Measurements from ENCODE around the gene SYNDIG1. TPM values are rescaled to one million over a fixed set of nuclear protein-coding genes. Genes with fewer than 3 reads are reported as not detected.

Gene SYNDIG1
- total and polyA plus RNA-seq, 9 of the 15 experiments (the other 6 are each of a cell fraction or from before 2014, with no cell fraction given), result not detected

- TF ChIP-seq ARID3A (IDR thresholded peaks at IDR 0.05; ENCODE audit: borderline replicate concordance, low read depth, low read length), result no peak
- TF ChIP-seq RFX5 (IDR thresholded peaks at IDR 0.05; ENCODE audit: low read depth, low read length), result no peak
- no peak for TF ChIP-seq PRPF4 (IDR thresholded peaks at IDR 0.05; ENCODE audit: insufficient read depth, low read depth, low read length, poor library complexity, severe bottlenecking)
- no peak for TF ChIP-seq MECOM (CRISPR knock-in tag; IDR thresholded peaks at IDR 0.05)
- no peak for TF ChIP-seq SNRNP70 (optimal IDR thresholded peaks at IDR 0.05; ENCODE audit: low read depth, low read length)
Observed at GRCh38 chr20:24630486-24631172, 161.2 kb downstream of the SYNDIG1 start (continued).

- Histone ChIP-seq H3K27me3 (ENCODE audit: control insufficient read depth in 2 of 2, insufficient read depth in 2 of 2, low read length in 2 of 2) (peaks cover 0 to 8% of the 10 kb centered on the region in 2 experiments; a peak in 1 of 5 replicates), H3K27ac (ENCODE audit: extremely low read depth, low read depth, low read length) (no peak overlapping the region), H3K4me1 (replicated peaks in 1 of 2; ENCODE audit: control insufficient read depth in 2 of 2, insufficient read depth in 2 of 2, low read length in 2 of 2) (peaks cover 4 to 9% of the 10 kb centered on the region in 2 experiments; a peak in 4 of 5 replicates), H2AFZ (ENCODE audit: low read depth, low read length) (no peak overlapping the region), H3K36me3 (ENCODE audit: control insufficient read depth, insufficient read depth, low read length) (no peaks in the 10 kb centered on the region), H3K9me3 (replicated peaks; ENCODE audit: control insufficient read depth, insufficient read depth, low read depth, low read length) (no peaks in the 10 kb centered on the region), H3K4me2 (ENCODE audit: insufficient read depth, low read length) (no peak overlapping the region), H3K79me2 (ENCODE audit: control insufficient read depth, insufficient read depth, low read length) (no peaks in the 10 kb centered on the region), H3K9ac (ENCODE audit: insufficient read depth in 1 of 2, low read depth in 2 of 2, low read length in 2 of 2) (no peak overlapping the region), H3K4me3 (no peak overlapping the region), H3K9me1 (ENCODE audit: control insufficient read depth, insufficient read depth, low read length) (no peaks in the 10 kb centered on the region), H4K20me1 (replicated peaks; ENCODE audit: control insufficient read depth, insufficient read depth, low read length) (no peaks in the 10 kb centered on the region)
- BruUV-seq (replicated peaks), result no TSS peak
- DNase-seq (ENCODE audit: extremely low read depth in 1 of 4, low spot score in 3 of 4), result no peak
- intact Hi-C loops (cut with micrococcal nuclease) (no loop called here), in situ Hi-C loops (cut with MboI) (no loop called here)
- FAIRE-seq, result no peak
- POLR2A ChIA-PET, result no interaction called here
- ATAC-seq, result no peak
- WGBS (ENCODE audit: insufficient coverage, low coverage, missing lambda C conversion rate), result 8% methylated on average over 10 of the region's 11 CpGs
- CTCF ChIA-PET (ENCODE audit: low intra/inter-chr PET ratio), result no interaction called here
- TF ChIP-seq TOE1 (IDR thresholded peaks at IDR 0.05; ENCODE audit: borderline replicate concordance), result no peak
- TF ChIP-seq TOE1 (CRISPR knock-in tag; IDR thresholded peaks at IDR 0.05; ENCODE audit: borderline replicate concordance, low read depth), result no peak
- TF ChIP-seq ZNF511 (CRISPR knock-in tag; IDR thresholded peaks at IDR 0.05), result no peak
- no peak for TF ChIP-seq DNMT1 (IDR thresholded peaks at IDR 0.05)
- TF ChIP-seq E2F3 (CRISPR knock-in tag; IDR thresholded peaks at IDR 0.05), result no peak
- no peak for TF ChIP-seq MECOM (CRISPR knock-in tag; IDR thresholded peaks at IDR 0.05)
- TF ChIP-seq ZNF77 (CRISPR knock-in tag; IDR thresholded peaks at IDR 0.05), result no peak
- no peak for TF ChIP-seq ZFP1 (CRISPR knock-in tag; IDR thresholded peaks at IDR 0.05)
- TF ChIP-seq E2F4 (CRISPR knock-in tag; IDR thresholded peaks at IDR 0.05; ENCODE audit: low read depth), result no peak
- no peak for TF ChIP-seq MYNN (IDR thresholded peaks at IDR 0.05)
- no peak for TF ChIP-seq MYNN (CRISPR knock-in tag; IDR thresholded peaks at IDR 0.05)
- no peak for TF ChIP-seq SETDB1 (IDR thresholded peaks at IDR 0.05; ENCODE audit: low read length)
- TF ChIP-seq THRB (CRISPR knock-in tag; conservative IDR thresholded peaks at IDR 0.05), result no peak
Observed at GRCh38 chr20:24631173-24631505, 161.7 kb downstream of the SYNDIG1 start.
